GM12878 (cell line): ENCODE data around the gene SNX4. TPM values are rescaled to one million over a fixed set of nuclear protein-coding genes. Genes with fewer than 3 reads are reported as not detected.

Source experiments
- ATAC-seq: fragments of 200-7000 bp; cut with Tn5 transposase; 3 replicates; pipeline ENCODE4 v1.9.1; 2020; ENCODE audit warnings: mild to moderate bottlenecking, moderate library complexity
- BruUV-seq: library from RNA; stranded (reverse); fragments of 400-500 nt; replicated peaks from 2 replicates; lab custom pipeline; 2021; lab: Mats Ljungman, UMichigan
- CTCF ChIA-PET: fragments of 300-600 bp; sonication (Branson Sonifier 250); formaldehyde crosslinking; extraction: SDS; loops from one replicate; lab custom pipeline; 2021; ENCODE audit warnings: inconsistent platforms; lab: Yijun Ruan, JAX
- POLR2A ChIA-PET: fragments of 350-600 bp; formaldehyde crosslinking; extraction: SDS; loops from one replicate; lab custom pipeline; 2021; ENCODE audit warnings: inconsistent platforms; lab: Charles Lee
- RAD21 ChIA-PET: fragments of 300-600 bp; sonication (Branson Sonifier 250); formaldehyde crosslinking; loops from one replicate; lab custom pipeline; 2023; ENCODE audit warnings: antibody characterized with exemption; ENCODE audit not compliant: unreplicated experiment; lab: Charles Lee
- SMC1A ChIA-PET: fragments of 300-600 bp; sonication (Branson Sonifier 250); formaldehyde crosslinking; loops from one replicate; lab custom pipeline; 2023; ENCODE audit not compliant: unreplicated experiment, uncharacterized antibody; lab: Charles Lee
- DNase-seq: peaks from one replicate; pipeline ENCODE4 v3.0.0-alpha.2; 2011; ENCODE audit warnings: low read depth, low spot score
- FAIRE-seq: peaks from 3 replicates; lab custom pipeline; 2011; peaks lifted over from hg19 to GRCh38; lab: Jason Lieb, UNC
- H2AFZ ChIP-seq: 2 replicates; pipeline ENCODE4 v1.6.0; 2011; ENCODE audit warnings: low read depth, low read length, control low read depth; ENCODE audit not compliant: control insufficient read depth
- H3K27ac ChIP-seq: 2 replicates; pipeline ENCODE4 v1.5.1; 2011; ENCODE audit warnings: control low read depth; ENCODE audit not compliant: control insufficient read depth, insufficient read depth
- H3K27me3 ChIP-seq, 2 experiments: replicated peaks in 1 of 2; 2 replicates each; pipeline versions ENCODE4 v1.6.0 to v1.6.1; 2011; ENCODE audit warnings: low read length in 1 of 2; ENCODE audit not compliant: control insufficient read depth in 2 of 2, insufficient read depth in 2 of 2
- H3K36me3 ChIP-seq, 2 experiments: 2 replicates each; pipeline ENCODE4 v1.5.1; 2011; ENCODE audit warnings: low read length in 1 of 2; ENCODE audit not compliant: control insufficient read depth in 2 of 2, insufficient read depth in 2 of 2
- H3K4me1 ChIP-seq: 2 replicates; pipeline ENCODE4 v1.6.1; 2011; ENCODE audit warnings: mild to moderate bottlenecking, low read length, moderate library complexity, mixed read lengths; ENCODE audit not compliant: control insufficient read depth, insufficient read depth
- H3K4me2 ChIP-seq: 2 replicates; pipeline ENCODE4 v1.6.0; 2011; ENCODE audit warnings: control low read depth; ENCODE audit not compliant: control insufficient read depth, insufficient read depth
- H3K4me3 ChIP-seq: fragments of 200-600 bp; sonication (generic); 2 replicates; pipeline ENCODE4 v1.5.1; 2016
- H3K79me2 ChIP-seq: 2 replicates; pipeline ENCODE4 v1.6.0; 2011; ENCODE audit warnings: low read length; ENCODE audit not compliant: control insufficient read depth, insufficient read depth
- H3K9ac ChIP-seq: 2 replicates; pipeline ENCODE4 v1.8.0; 2011; ENCODE audit warnings: low read length, control low read depth, mixed read lengths; ENCODE audit not compliant: control insufficient read depth, insufficient read depth
- H3K9me3 ChIP-seq: replicated peaks from 3 replicates; pipeline ENCODE4 v1.5.1; 2011; ENCODE audit warnings: mild to moderate bottlenecking, low read length; ENCODE audit not compliant: control insufficient read depth, insufficient read depth
- H4K20me1 ChIP-seq: 2 replicates; pipeline ENCODE4 v1.6.0; 2011; ENCODE audit not compliant: control insufficient read depth, insufficient read depth
- IKZF2 ChIP-seq, 2 experiments: fragments of 450-650 bp; IDR thresholded peaks; 2 replicates each; pipeline ENCODE4 v1.6.1; 2017; ENCODE audit warnings: mild to moderate bottlenecking in 2 of 2, moderate library complexity in 2 of 2
- MEF2B ChIP-seq: fragments of 450-650 bp; IDR thresholded peaks from 2 replicates; pipeline ENCODE4 v1.6.1; 2018; ENCODE audit warnings: mild to moderate bottlenecking, moderate library complexity; ENCODE audit not compliant: partially characterized antibody, poor library complexity, severe bottlenecking
- RAD21 ChIP-seq: IDR thresholded peaks from 2 replicates; pipeline ENCODE4 v1.6.1; 2011; ENCODE audit warnings: mild to moderate bottlenecking, low read depth, low read length, moderate library complexity; ENCODE audit not compliant: insufficient read depth
- RCOR1 ChIP-seq: conservative IDR thresholded peaks from 2 replicates; pipeline ENCODE4 v1.6.1; 2012; ENCODE audit warnings: low read depth, low read length, improper control_type of control experiment
- SPI1 ChIP-seq: IDR thresholded peaks from 2 replicates; pipeline ENCODE4 v1.6.1; 2011; ENCODE audit warnings: low read depth, mild to moderate bottlenecking, low read length, moderate library complexity, borderline replicate concordance; ENCODE audit not compliant: insufficient read depth
- TCF12 ChIP-seq: IDR thresholded peaks from 2 replicates; pipeline ENCODE4 v1.6.1; 2011; ENCODE audit warnings: low read depth, mild to moderate bottlenecking, low read length
- ZNF687 ChIP-seq: fragments of 450-650 bp; IDR thresholded peaks from 2 replicates; pipeline ENCODE4 v1.6.1; 2017; ENCODE audit warnings: mild to moderate bottlenecking, moderate library complexity
- WGBS: methylation state at CpG from one replicate; pipeline ENCODE4 v1.1.6; 2016; ENCODE audit warnings: low lambda C conversion rate; ENCODE audit not compliant: insufficient replicate concordance, insufficient coverage; ENCODE audit errors: missing lambda C conversion rate; 5-methylcytosine and 5-hydroxymethylcytosine counted together
- in situ Hi-C: fragments of 300-500 bp; cut with MboI; formaldehyde crosslinking; loops from 9 replicates; pipeline ENCODE4 v1.14.3; 2018; ENCODE audit warnings: mixed read lengths
- intact Hi-C: fragments of 100-400 bp; cut with micrococcal nuclease; formaldehyde crosslinking; loops from one replicate; pipeline ENCODE4 v1.14.2; 2022; ENCODE audit not compliant: unreplicated experiment
- polyA plus RNA-seq, 11 experiments: library from polyadenylated mRNA; depleted of rRNA in 4 of 11; unstranded in 6 of 11; stranded (reverse) in 5 of 11; fragments of >200 nt; fragmentation: Nextera tagmentation in 4 of 11; fragmentation: Illumina TruSeq in 1 of 11; extraction: Ambion mirVana in 4 of 11; extraction: Trizol in 1 of 11; gene quantifications; 1 replicate in 1 of 11; 2 replicates in 10 of 11; pipeline versions ENCODE4 v1.2.1 to v1.2.3, GENCODE V29; 2011 to 2016; ENCODE audit warnings: inconsistent platforms in 2 of 11, missing spikeins in 2 of 11, low read depth in 1 of 11
- total RNA-seq, 4 experiments: library from RNA; depleted of rRNA in 3 of 4; stranded (reverse); fragments of >200 nt in 3 of 4; fragmentation: Illumina TruSeq in 1 of 4; extraction: Trizol in 1 of 4; gene quantifications; 2 replicates each; pipeline versions ENCODE4 v1.2.1 to v1.2.3, GENCODE V29; 2013 to 2021
- TF ChIP-seq, protein P1 (sequence below): IDR thresholded peaks from 2 replicates; pipeline ENCODE4 v1.6.1; 2011; ENCODE audit warnings: low read depth, mild to moderate bottlenecking, low read length, moderate library complexity, borderline replicate concordance; ENCODE audit errors: extremely low read depth

SNX4 gene
- total and polyA plus RNA-seq, 10 of the 15 experiments (the other 5 are each of a cell fraction or from before 2014, with no cell fraction given): 33.4 to 94.5 (median 60.5) TPM

GRCh38 chr3:125414669-125415068 is 105.3 kb downstream of the SNX4 start (continued):
- TF ChIP-seq RCOR1 (no peak), RAD21 (no peak)
- TF ChIP-seq, all 136 proteins: peak for 0

- Histone ChIP-seq H3K79me2 (no peaks in the 10 kb centered on the region), H2AFZ (no peak overlapping the region), H3K27me3 (no peaks in the 10 kb centered on the region), H3K9ac (no peak overlapping the region), H3K27ac (no peak overlapping the region), H4K20me1 (no peaks in the 10 kb centered on the region), H3K36me3 (no peaks in the 10 kb centered on the region), H3K4me3 (no peak overlapping the region), H3K9me3 (peaks cover 2% of the 10 kb centered on the region; the same call in 2 of the 3 replicates), H3K4me2 (no peak overlapping the region), H3K4me1 (no peaks in the 10 kb centered on the region)
- in situ Hi-C loops: no loop called here
- ChIA-PET RAD21 (interaction anchor here (1.2 kb wide), 1 partner anchor 24 kb away, joined by 3 read pairs; no protein-coding TSS in a partner anchor), CTCF (interaction anchor here (0.6 to 1.0 kb wide), 2 partner anchors 12 to 130 kb away, joined by 3 to 4 read pairs; no protein-coding TSS in a partner anchor), POLR2A (no interaction called here), SMC1A (interaction anchor here (0.6 kb wide), 1 partner anchor 402 kb away, joined by 3 read pairs; no protein-coding TSS in a partner anchor)
- FAIRE-seq (no peak), DNase-seq (no peak), ATAC-seq (no peak)
- BruUV-seq: no TSS peak
- TF ChIP-seq, protein P1, sequence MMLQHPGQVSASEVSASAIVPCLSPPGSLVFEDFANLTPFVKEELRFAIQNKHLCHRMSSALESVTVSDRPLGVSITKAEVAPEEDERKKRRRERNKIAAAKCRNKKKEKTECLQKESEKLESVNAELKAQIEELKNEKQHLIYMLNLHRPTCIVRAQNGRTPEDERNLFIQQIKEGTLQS: no peak
- TF ChIP-seq TCF12: no peak
- WGBS: 72% methylated on average over 6 of the region's 6 CpGs
- intact Hi-C loops: no loop called here
Measured at GRCh38 chr3:125410922-125411321, 109.1 kb downstream of the SNX4 start.

DNA sequence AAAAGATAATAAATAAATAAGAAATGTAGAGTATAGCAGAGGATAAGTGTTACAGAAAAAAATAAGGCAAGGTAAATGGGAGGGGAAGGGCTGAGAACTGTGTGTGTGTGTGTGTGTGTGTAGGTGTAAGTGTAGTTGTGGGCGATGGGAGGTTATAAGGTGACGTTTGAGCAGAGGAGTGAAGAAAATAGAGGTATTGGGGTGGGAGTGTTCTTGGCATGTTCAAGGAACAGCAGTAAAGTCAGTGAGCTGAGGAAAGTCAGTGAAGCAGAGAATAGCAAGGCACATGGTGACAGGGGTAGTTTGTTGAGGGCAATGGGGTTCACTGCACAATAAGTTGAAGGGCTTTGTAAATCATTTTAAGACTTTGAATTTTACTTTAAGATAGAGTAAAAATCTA is 113.9 kb downstream of the SNX4 start:
- H3K4me3 ChIP-seq: no peak overlapping the region
- ChIA-PET SMC1A (interaction anchor here (1.2 to 1.7 kb wide), 2 partner anchors 14 to 17 kb away, joined by 4 to 6 read pairs; no protein-coding TSS in a partner anchor), CTCF (interaction anchor here (0.9 kb wide), 1 partner anchor 179 kb away, joined by 3 read pairs; no protein-coding TSS in a partner anchor), RAD21 (no interaction called here), POLR2A (no interaction called here)
- H3K27ac ChIP-seq: no peak overlapping the region
- DNase-seq (no peak), ATAC-seq (no peak; the same call in 2 of the 3 replicates), FAIRE-seq (no peak)
- H3K9me3 ChIP-seq: peaks cover 6% of the 10 kb centered on the region; the same call in 2 of the 3 replicates
- TF ChIP-seq IKZF2 (IDR thresholded peaks at IDR 0.05) (no peak), ZNF687 (no peak), MEF2B (no peak), SPI1 (no peak)
- no peak overlapping the region for H2AFZ ChIP-seq
- no peak overlapping the region for H3K4me2 ChIP-seq
- in situ Hi-C loops: no loop called here
- H3K4me1 ChIP-seq: no peaks in the 10 kb centered on the region
- intact Hi-C loops: no loop called here
- no peaks in the 10 kb centered on the region for H3K79me2 ChIP-seq
- no TSS peak for BruUV-seq
- no peak overlapping the region for H3K9ac ChIP-seq
- H3K36me3 ChIP-seq: no peaks in the 10 kb centered on the region
- H4K20me1 ChIP-seq: no peaks in the 10 kb centered on the region
- no peaks in the 10 kb centered on the region for H3K27me3 ChIP-seq
- WGBS: 30% methylated on average over 2 of the region's 2 CpGs
